Stimulated activated CD8-positive, alpha-beta memory T cell treated with anti-CD3 and anti-CD28 coated beads, Interleukin-2, amount 100 ng/mL, for 1 hour (primary cell): Measurements from ENCODE around the gene OR11H12.
"Not testable (repeated sequence)": the region's sequence is repeated elsewhere in the genome, so short reads cannot be mapped to it uniquely, and the experiment has no call there.

Source experiments
- DNase-seq, 2 donors: peaks; one replicate each; pipeline ENCODE4 v3.0.0-alpha.2; 2020; ENCODE audit warnings: low read depth in 2 of 2

The OR11H12 gene

DNA sequence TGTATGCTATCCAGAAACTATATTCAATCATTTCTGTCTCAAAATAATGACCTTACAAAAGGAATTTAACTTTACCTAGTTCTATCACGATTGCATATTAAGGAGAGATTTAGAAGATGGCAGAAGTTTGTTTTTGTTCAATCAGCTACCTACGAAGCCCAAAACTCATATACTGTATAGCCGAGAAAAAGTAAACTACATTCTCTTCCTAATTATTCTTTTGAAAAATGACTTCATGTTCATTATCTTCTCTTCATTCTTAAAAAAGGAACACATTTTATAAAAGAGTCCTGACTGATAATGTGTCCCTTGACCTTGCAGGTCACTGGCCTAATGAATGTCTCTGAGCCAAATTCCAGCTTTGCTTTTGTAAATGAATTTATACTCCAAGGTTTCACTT is at the start of gene OR11H12:
OR11H12 (plus strand) TSS at position 301 of the 400 bp plus-strand sequence; CDS start at position 301, 0 bp downstream.
- not testable (repeated sequence) for DNase-seq

GRCh38 chr14:18582908-18583307 is 18.0 kb upstream of the OR11H12 start:
- not testable (repeated sequence) for DNase-seq

- not testable (repeated sequence) for DNase-seq
Measured at GRCh38 chr14:18626610-18627213, 25.8 kb downstream of the OR11H12 start.

DNA sequence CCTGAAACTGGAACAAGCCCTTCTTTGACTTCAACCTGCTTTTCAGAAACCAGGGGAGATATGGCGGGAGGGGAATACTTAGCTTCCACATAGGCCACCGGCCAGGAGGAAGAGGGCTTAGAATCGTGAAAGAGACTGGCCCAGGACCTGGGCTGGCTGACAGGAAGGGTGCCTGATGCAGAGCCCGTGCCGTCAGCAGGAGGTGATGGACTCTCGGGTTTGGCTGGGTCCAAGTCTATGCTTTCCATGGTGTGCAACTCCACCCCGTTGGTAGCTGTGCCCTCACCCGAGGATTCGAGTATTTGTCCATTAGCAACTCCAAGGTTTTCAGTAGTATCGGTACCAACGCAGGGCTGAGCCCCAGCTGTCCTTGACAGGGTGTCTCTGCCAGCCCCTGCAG is 35.1 kb downstream of the OR11H12 start:
- DNase-seq, result not testable (repeated sequence)

DNA sequence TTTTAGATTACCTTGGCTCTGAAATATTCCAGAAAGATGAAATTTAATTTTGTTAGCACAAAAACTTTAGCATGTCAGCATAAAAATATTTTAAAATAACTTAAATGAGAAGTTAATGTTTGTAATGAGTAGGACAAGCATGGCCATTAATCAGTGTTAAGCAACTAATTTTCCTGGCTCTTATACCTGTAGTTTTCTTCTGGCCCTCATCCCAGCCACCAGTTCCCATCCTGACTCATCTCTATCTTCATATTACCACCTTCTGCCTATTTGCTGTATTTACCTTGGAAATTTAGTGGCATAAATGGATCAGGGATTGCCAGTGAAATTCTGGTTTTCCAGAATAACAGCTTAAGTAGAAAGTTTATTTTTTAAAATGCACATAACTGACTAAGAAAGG is 37.1 kb downstream of the OR11H12 start:
- DNase-seq, result not testable (repeated sequence)

DNA sequence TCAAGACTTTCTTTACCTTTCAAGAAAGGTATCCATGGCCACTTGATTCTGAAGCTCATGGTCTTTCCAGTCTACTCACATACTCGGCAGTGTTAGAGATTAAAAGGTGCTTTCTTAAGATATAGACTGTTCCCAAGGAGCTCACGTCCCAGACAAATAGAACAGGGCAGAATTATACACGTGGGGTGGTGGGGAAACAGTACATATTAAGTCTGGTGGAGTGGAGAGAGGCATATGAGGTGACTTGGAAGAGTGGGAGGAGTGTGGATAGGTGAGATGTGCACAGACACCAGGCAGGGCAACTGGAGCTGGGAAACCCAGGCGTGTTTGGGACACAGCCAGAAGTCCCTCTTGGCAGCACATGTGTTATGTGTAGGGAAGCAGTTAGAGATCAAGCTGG is 37.9 kb downstream of the OR11H12 start:
- not testable (repeated sequence) for DNase-seq

GRCh38 chr14:18646075-18646730 is 45.3 kb downstream of the OR11H12 start:
- DNase-seq, result not testable (repeated sequence)
